ENCODE data around the gene SLC29A4.
"Not testable (repeated sequence)": the region's sequence is repeated elsewhere in the genome, so short reads cannot be mapped to it uniquely, and the experiment has no call there.

Gene SLC29A4

DNA sequence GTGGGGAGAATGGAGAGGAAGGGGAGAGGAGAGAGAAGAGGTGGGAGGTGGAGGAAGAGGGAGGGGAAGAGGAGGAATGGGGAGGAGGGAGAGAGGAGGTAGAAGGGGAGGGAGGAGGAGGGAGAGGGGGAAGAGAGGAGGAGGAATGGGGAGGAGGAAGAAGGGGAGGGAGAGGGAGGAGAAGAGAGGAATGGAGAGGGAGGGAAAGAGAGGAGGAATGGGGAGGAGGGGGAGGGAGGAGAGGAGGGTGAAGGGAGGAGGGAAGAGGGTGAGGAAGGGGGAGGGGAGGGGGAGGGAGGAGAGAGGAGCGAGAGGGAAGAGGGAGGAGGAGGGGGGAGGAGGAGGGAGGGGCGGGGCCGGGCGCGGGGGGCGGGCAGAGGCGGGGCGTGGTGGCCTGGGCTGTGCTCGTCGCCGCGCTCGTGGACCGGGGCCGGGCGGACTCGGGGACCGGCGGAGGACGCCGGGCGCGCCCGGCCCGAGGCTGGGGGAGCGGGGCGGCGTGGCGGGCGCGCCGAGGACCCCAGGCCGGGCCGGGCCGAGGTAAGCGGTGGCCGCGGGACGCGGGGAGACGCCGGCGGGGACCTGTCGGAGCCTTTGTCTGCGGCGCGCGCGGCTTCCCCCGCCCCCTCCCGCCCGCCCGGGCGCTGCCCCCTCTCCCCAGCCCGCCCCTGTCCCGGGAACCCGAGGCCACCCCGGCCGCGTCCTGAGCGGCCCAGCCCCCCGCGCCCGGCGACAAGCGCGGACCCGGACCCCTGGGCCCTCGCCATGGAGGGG is at the start of gene SLC29A4:
SLC29A4 (plus strand) TSS at position 401 of the 774 bp plus-strand sequence. CDS start 4,874 bp downstream, outside the sequence.
- DNase-seq: peak; percentile 82

- peak; percentile 80 for DNase-seq
These were observed 47.6 kb upstream of the SLC29A4 start for GRCh38 chr7:5234852-5235831.

- peak; percentile 40 for DNase-seq
These were observed 45.5 kb upstream of the SLC29A4 start for GRCh38 chr7:5237286-5237685.

GRCh38 chr7:5238500-5238899 is 44.2 kb upstream of the SLC29A4 start:
- peak; percentile 20 for DNase-seq

- DNase-seq: no peak
These were observed 39.5 kb upstream of the SLC29A4 start for GRCh38 chr7:5243261-5243660.

GRCh38 chr7:5248201-5248885 is 34.4 kb upstream of the SLC29A4 start:
- DNase-seq: no peak

DNA sequence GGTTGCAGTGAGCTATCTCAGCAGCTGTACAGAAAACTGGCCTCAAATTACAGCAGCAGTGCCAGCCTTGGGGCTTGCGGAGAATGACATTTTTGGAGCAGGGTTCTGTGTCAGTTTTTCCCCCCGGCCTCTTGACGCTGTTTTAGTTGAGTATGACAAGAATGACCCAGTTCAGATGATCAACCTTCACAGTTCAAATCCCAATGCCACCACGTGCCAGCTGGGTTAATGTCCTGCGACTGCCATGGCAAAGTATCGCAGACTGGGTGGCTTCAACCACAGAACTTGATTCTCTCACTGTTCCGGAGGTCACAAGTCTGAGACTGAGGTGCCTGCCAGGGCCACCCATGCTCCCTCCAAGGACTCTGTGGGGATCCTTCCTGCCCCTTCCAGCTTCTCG is 32.0 kb upstream of the SLC29A4 start:
- not testable (repeated sequence) for DNase-seq

DNA sequence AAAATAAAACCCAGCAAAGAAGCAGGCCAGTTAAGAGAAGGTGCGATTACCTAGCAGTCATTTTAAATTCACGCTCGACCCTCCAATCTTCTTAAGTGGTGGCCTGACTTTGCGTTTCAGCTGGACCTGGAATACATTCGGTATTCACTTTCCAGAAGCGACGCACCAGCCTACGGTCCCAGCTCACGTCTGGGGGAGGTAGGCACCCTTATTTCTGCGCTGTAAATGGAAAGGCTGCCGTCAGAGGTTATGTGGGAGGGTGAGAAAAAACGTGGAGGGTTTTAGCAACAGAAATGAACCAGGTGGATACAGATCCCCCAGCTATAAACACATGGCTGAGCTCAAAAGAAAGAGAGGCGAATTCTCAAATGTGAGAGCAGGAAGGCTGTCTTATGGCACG is 29.2 kb upstream of the SLC29A4 start:
- DNase-seq: not testable (repeated sequence)

- DNase-seq: not testable (repeated sequence)
These were observed 28.4 kb upstream of the SLC29A4 start for GRCh38 chr7:5254371-5254770.

GRCh38 chr7:5255832-5256231 is 26.9 kb upstream of the SLC29A4 start:
- DNase-seq: no peak

DNA sequence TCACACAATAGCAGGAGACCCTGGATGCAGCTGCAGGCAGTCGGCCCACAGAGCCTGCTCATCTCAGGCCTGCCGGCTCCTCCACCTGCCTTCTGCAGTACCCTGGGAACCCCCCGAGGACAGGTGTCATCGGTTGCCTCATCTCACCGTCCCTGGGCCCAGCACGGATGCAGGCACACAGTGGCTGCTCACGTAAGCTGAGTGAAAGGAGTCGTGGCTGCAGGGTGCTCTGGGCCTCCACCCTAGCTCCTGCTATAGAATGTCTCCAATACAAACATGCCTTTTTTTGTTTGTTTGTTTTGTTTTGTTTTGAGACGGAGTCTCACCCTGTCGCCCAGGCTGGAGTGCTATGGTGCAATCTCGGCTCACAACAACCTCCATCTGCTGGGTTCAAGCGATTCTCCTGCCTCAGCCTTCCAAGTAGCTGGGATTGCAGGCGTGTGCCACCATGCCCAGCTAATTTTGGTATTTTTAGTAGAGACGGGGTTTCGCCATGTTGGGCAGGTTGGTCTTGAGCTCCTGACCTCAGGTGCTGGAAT is 22.1 kb upstream of the SLC29A4 start:
- peak; percentile 57 for DNase-seq

DNA sequence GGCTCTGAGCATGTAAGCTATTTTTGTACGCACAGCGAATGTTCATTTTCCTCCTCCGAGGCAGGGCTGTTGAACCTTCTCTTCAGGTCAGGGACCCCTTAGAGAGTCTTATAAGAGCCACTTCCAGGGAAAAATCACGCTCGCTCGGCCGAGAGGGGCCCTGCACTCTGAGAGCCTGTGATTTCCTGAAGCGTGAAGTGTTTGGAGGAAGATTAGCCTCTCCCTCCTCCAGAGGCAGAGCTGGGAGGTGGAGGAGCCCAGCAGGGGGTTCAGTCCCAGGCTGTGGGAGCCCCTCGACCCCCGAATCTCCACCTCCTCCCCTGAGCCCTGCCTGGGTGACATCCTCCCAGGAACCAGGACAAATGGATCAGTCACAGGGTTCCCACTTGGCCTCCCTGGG is 19.7 kb upstream of the SLC29A4 start:
- DNase-seq: not testable (repeated sequence)

- DNase-seq: peak; percentile 62
These were observed 17.2 kb upstream of the SLC29A4 start for GRCh38 chr7:5265320-5266190.

DNA sequence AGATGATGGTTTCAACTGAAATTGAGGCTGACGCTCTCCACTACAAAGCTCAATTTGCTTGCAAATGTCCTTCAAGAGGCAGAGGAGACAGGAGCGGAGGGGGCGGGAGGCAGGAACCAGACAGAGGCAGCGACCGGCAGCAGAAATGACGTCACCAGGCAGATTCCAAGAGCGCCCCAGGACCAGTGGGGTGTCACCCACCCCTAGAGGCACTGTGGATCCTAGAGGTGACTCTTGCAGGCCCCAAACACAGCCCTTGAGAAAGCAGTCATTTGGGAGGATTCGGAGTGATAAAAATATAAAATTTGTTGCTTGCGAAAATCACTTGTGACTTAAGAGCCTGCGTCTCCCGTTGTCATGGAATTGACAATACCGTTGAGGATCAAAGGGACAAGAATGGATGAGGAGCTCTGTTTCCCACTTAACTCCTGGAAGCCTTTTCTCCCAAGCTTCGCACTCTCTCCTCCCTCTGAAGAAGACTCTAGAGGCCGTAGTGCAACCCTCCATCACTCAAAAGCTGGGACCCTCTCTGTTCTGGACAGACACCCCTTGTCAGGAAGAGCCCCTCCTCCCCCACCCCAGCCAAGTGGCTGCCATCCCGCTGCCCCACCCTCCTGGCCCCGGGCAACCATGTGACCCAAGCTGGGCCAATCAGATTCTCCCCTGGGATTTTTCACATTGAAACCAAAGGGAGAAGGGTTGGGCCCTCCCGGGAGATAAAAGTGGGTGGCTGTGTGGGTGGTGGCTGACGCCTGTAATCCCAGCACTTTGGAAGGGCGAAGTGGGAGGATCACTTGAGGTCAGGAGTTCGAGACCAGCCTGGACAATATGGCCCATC is 16.3 kb upstream of the SLC29A4 start:
- DNase-seq: peak; percentile 83

DNA sequence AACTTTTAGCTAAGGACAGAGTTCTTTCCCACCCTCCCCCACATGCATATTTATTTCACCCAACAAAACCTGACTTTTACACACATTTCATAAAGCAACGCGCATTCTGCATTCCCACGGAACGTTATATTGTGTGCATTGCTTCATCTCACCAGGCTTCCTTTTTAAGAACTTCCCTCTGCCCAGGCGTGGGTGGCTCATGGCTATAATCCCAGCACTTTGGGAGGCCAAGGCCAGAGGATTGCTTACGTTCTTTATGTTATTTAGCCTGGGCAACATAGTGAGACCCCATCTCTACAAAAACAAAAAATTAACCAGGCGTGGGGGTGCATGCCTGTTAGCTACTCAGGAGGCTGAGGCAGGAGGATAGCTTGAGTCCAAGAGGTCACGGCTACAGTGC is 14.9 kb upstream of the SLC29A4 start:
- not testable (repeated sequence) for DNase-seq

GRCh38 chr7:5269992-5270657 is 12.6 kb upstream of the SLC29A4 start:
- DNase-seq: not testable (repeated sequence)

DNA sequence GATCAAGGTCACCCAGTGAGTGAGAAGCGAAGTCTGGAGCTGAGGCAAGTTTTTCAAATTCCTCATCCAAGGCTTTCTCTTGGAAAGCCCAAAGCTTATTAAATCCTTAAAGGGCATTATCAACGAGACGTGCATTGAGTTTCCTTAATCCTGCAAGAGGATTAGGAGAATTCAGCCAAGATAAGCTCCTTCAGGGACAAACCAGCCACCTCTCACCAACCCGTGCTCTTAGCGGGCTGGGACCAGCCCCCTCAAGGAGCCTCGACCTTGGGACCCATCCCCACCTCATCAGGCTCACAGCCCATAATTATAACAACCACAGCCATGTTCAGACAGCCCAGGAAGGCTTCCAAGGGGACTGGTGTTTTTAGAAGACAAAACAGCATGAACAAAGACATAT is 12.0 kb upstream of the SLC29A4 start:
- DNase-seq: no peak

DNA sequence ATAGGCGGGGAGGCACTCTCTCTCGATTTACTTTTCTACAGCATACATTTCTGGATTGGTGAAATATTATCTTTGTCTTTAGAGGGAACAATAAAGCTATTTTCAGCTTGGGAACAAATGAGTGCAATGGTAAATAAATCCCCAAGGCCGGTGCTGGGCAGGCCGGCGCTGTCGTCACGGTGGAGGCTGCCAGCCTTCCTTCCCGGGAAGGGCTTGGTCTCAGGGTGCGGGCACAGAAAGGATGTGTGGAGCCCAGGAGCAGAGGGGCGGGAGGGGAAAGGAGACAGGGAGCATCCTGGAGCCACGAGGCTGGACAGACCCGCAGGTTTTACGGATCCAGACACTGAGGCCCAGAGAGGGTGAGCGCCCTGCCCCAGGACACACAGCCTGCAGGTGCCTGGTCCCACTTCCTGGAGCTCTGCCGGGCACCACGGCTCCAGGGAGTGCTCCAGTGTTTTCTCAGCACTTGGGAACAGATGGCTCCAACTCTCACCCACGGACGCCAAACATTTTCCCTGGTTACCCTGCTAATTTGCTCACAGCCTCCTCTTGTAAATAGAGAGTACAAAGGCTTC is 8.8 kb upstream of the SLC29A4 start:
- peak; percentile 90 for DNase-seq

DNA sequence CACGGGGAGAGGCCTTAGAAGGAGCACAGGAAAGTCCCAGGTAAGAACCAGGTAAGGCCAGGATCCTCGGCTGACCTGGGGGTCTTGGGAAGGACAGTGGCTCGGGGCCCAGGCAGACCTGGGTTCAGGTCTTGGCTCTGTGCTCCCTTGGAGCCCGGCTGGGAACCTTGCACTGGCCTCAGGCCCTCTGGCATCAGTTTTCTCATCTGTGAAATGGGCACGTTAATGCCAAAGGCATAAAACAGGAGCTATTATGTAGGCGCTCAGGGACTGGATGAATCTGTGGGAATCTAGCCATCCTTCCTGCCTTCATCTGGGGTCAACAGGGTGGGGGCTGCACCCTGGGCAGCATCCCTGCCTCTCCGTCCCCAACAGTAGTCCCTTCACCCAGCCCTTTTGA is 8.3 kb upstream of the SLC29A4 start:
- DNase-seq: no peak

GRCh38 chr7:5274985-5275431 is 7.7 kb upstream of the SLC29A4 start:
- DNase-seq: peak; percentile 58

Data from DMS53 (cell line).